Calu3 (cell line): Measurements from ENCODE around the gene MYO3B. TPM values are rescaled to one million over a fixed set of nuclear protein-coding genes. Genes with fewer than 3 reads are reported as not detected.
"Not testable (repeated sequence)": the region's sequence is repeated elsewhere in the genome, so short reads cannot be mapped to it uniquely, and the experiment has no call there.

Source experiments
- BruUV-seq: library from RNA; stranded (reverse); fragments of 400-500 nt; replicated peaks from 2 replicates; lab custom pipeline; 2021; lab: Mats Ljungman, UMichigan
- CTCF ChIA-PET: fragments of 300-600 bp; sonication (Branson Sonifier 250); formaldehyde crosslinking; loops from one replicate; lab custom pipeline; 2022; ENCODE audit warnings: antibody characterized with exemption; lab: Charles Lee
- DNase-seq: peaks from one replicate; pipeline ENCODE4 v3.0.0; 2022
- H3K27ac Mint-ChIP-seq: one replicate; pipeline ENCODE4 v1.8.0; 2022; ENCODE audit warnings: mixed read lengths; ENCODE audit not compliant: unreplicated experiment
- H3K27me3 Mint-ChIP-seq: one replicate; pipeline ENCODE4 v1.8.0; 2022; ENCODE audit warnings: mixed read lengths; ENCODE audit not compliant: unreplicated experiment
- H3K36me3 Mint-ChIP-seq: one replicate; pipeline ENCODE4 v1.8.0; 2022; ENCODE audit warnings: mild to moderate bottlenecking, moderate library complexity, mixed read lengths; ENCODE audit not compliant: insufficient read depth, unreplicated experiment
- H3K4me1 Mint-ChIP-seq: one replicate; pipeline ENCODE4 v1.8.0; 2022; ENCODE audit warnings: mild to moderate bottlenecking, low read depth, mixed read lengths; ENCODE audit not compliant: unreplicated experiment
- H3K4me3 Mint-ChIP-seq: one replicate; pipeline ENCODE4 v1.8.0; 2022; ENCODE audit warnings: mild to moderate bottlenecking, low read depth, moderate library complexity, mixed read lengths; ENCODE audit not compliant: unreplicated experiment
- H3K9me3 Mint-ChIP-seq: one replicate; pipeline ENCODE4 v1.8.0; 2022; ENCODE audit warnings: low read depth, mixed read lengths; ENCODE audit not compliant: unreplicated experiment
- intact Hi-C: fragments of 100-400 bp; cut with micrococcal nuclease; formaldehyde crosslinking; loops from one replicate; pipeline ENCODE4 v1.10.0; 2022; ENCODE audit not compliant: unreplicated experiment
- total RNA-seq: library from RNA; stranded (reverse); gene quantifications from 2 replicates; pipeline ENCODE4 v1.2.3, GENCODE V29; 2022
- TF ChIP-seq, protein P1 (sequence below): fragments of 200-600 bp; IDR thresholded peaks from one replicate; pipeline ENCODE4 v1.8.0; 2022; ENCODE audit warnings: antibody characterized with exemption; ENCODE audit not compliant: unreplicated experiment

MYO3B gene
- total RNA-seq, 1 experiment from 2014 or later = 5.0 TPM

GRCh38 chr2:170466632-170467031 is 288.7 kb downstream of the MYO3B start:
- CTCF ChIA-PET = interaction anchor here (0.5 kb wide), 1 partner anchor 350 kb away, joined by 4 read pairs; the partner anchor contains the start of gene GAD1
- intact Hi-C loops = loop anchor here (10.0 kb wide), 1 partner anchor 348 kb away; the partner anchor contains the start of gene GAD1
- Mint-ChIP-seq H3K4me3 (no peak overlapping the region), H3K9me3 (peaks cover 6% of the 10 kb centered on the region), H3K27me3 (no peaks in the 10 kb centered on the region), H3K27ac (no peak overlapping the region), H3K36me3 (no peaks in the 10 kb centered on the region), H3K4me1 (peaks cover 38% of the 10 kb centered on the region)
- TF ChIP-seq, protein P1, sequence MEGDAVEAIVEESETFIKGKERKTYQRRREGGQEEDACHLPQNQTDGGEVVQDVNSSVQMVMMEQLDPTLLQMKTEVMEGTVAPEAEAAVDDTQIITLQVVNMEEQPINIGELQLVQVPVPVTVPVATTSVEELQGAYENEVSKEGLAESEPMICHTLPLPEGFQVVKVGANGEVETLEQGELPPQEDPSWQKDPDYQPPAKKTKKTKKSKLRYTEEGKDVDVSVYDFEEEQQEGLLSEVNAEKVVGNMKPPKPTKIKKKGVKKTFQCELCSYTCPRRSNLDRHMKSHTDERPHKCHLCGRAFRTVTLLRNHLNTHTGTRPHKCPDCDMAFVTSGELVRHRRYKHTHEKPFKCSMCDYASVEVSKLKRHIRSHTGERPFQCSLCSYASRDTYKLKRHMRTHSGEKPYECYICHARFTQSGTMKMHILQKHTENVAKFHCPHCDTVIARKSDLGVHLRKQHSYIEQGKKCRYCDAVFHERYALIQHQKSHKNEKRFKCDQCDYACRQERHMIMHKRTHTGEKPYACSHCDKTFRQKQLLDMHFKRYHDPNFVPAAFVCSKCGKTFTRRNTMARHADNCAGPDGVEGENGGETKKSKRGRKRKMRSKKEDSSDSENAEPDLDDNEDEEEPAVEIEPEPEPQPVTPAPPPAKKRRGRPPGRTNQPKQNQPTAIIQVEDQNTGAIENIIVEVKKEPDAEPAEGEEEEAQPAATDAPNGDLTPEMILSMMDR = no peak
- DNase-seq = no peak
- no TSS peak for BruUV-seq

GRCh38 chr2:170467568-170468422 is 289.8 kb downstream of the MYO3B start:
- intact Hi-C loops = loop anchor here (10.0 kb wide), 1 partner anchor 347 kb away; the partner anchor contains the start of gene GAD1
- TF ChIP-seq, protein P1 = no peak
- BruUV-seq = no TSS peak
- Mint-ChIP-seq H3K9me3 (peaks cover 6% of the 10 kb centered on the region), H3K27me3 (no peaks in the 10 kb centered on the region), H3K36me3 (no peaks in the 10 kb centered on the region), H3K4me1 (peaks cover 29% of the 10 kb centered on the region), H3K27ac (no peak overlapping the region), H3K4me3 (no peak overlapping the region)
- DNase-seq = no peak
- CTCF ChIA-PET = no interaction called here

- H3K4me1 Mint-ChIP-seq = peaks cover 27% of the 10 kb centered on the region
- H3K4me3 Mint-ChIP-seq = no peak overlapping the region
- no TSS peak for BruUV-seq
- CTCF ChIA-PET = no interaction called here
- H3K36me3 Mint-ChIP-seq = no peaks in the 10 kb centered on the region
- TF ChIP-seq, protein P1 = no peak
- no peak overlapping the region for H3K27ac Mint-ChIP-seq
- intact Hi-C loops = loop anchor here (10.0 kb wide), 1 partner anchor 346 kb away; the partner anchor contains the start of gene GAD1
- H3K27me3 Mint-ChIP-seq = no peaks in the 10 kb centered on the region
- no peak for DNase-seq
- peaks cover 6% of the 10 kb centered on the region for H3K9me3 Mint-ChIP-seq
Measured at GRCh38 chr2:170468557-170468956, 290.6 kb downstream of the MYO3B start.

GRCh38 chr2:170472498-170472897 is 294.6 kb downstream of the MYO3B start:
- H3K4me1 Mint-ChIP-seq = peaks cover 15% of the 10 kb centered on the region
- intact Hi-C loops, BruUV-seq, DNase-seq, CTCF ChIA-PET, H3K36me3 Mint-ChIP-seq, H3K27ac Mint-ChIP-seq, H3K27me3 Mint-ChIP-seq, H3K4me3 Mint-ChIP-seq, H3K9me3 Mint-ChIP-seq: not testable (repeated sequence)
